GM12878 (cell line): ENCODE data around the gene RCOR1. TPM values are rescaled to one million over a fixed set of nuclear protein-coding genes. Genes with fewer than 3 reads are reported as not detected.
A peak's percentile ranks its signal among the peaks of the same experiment; 100 is the strongest.

Source experiments
- ATAC-seq: fragments of 200-7000 bp; cut with Tn5 transposase; 3 replicates; pipeline ENCODE4 v1.9.1; 2020; ENCODE audit warnings: mild to moderate bottlenecking, moderate library complexity
- BruUV-seq: library from RNA; stranded (reverse); fragments of 400-500 nt; replicated peaks from 2 replicates; lab custom pipeline; 2021; lab: Mats Ljungman, UMichigan
- CTCF ChIA-PET: fragments of 300-600 bp; sonication (Branson Sonifier 250); formaldehyde crosslinking; extraction: SDS; loops from one replicate; lab custom pipeline; 2021; ENCODE audit warnings: inconsistent platforms; lab: Yijun Ruan, JAX
- POLR2A ChIA-PET: fragments of 350-600 bp; formaldehyde crosslinking; extraction: SDS; loops from one replicate; lab custom pipeline; 2021; ENCODE audit warnings: inconsistent platforms; lab: Charles Lee
- RAD21 ChIA-PET: fragments of 300-600 bp; sonication (Branson Sonifier 250); formaldehyde crosslinking; loops from one replicate; lab custom pipeline; 2023; ENCODE audit warnings: antibody characterized with exemption; ENCODE audit not compliant: unreplicated experiment; lab: Charles Lee
- SMC1A ChIA-PET: fragments of 300-600 bp; sonication (Branson Sonifier 250); formaldehyde crosslinking; loops from one replicate; lab custom pipeline; 2023; ENCODE audit not compliant: unreplicated experiment, uncharacterized antibody; lab: Charles Lee
- DNase-seq: peaks from one replicate; pipeline ENCODE4 v3.0.0-alpha.2; 2011; ENCODE audit warnings: low read depth, low spot score
- FAIRE-seq: peaks from 3 replicates; lab custom pipeline; 2011; peaks lifted over from hg19 to GRCh38; lab: Jason Lieb, UNC
- H2AFZ ChIP-seq: 2 replicates; pipeline ENCODE4 v1.6.0; 2011; ENCODE audit warnings: low read depth, low read length, control low read depth; ENCODE audit not compliant: control insufficient read depth
- H3K27ac ChIP-seq: 2 replicates; pipeline ENCODE4 v1.5.1; 2011; ENCODE audit warnings: control low read depth; ENCODE audit not compliant: control insufficient read depth, insufficient read depth
- H3K27me3 ChIP-seq, 2 experiments: replicated peaks in 1 of 2; 2 replicates each; pipeline versions ENCODE4 v1.6.0 to v1.6.1; 2011; ENCODE audit warnings: low read length in 1 of 2; ENCODE audit not compliant: control insufficient read depth in 2 of 2, insufficient read depth in 2 of 2
- H3K36me3 ChIP-seq, 2 experiments: 2 replicates each; pipeline ENCODE4 v1.5.1; 2011; ENCODE audit warnings: low read length in 1 of 2; ENCODE audit not compliant: control insufficient read depth in 2 of 2, insufficient read depth in 2 of 2
- H3K4me1 ChIP-seq: 2 replicates; pipeline ENCODE4 v1.6.1; 2011; ENCODE audit warnings: mild to moderate bottlenecking, low read length, moderate library complexity, mixed read lengths; ENCODE audit not compliant: control insufficient read depth, insufficient read depth
- H3K4me2 ChIP-seq: 2 replicates; pipeline ENCODE4 v1.6.0; 2011; ENCODE audit warnings: control low read depth; ENCODE audit not compliant: control insufficient read depth, insufficient read depth
- H3K4me3 ChIP-seq: fragments of 200-600 bp; sonication (generic); 2 replicates; pipeline ENCODE4 v1.5.1; 2016
- H3K79me2 ChIP-seq: 2 replicates; pipeline ENCODE4 v1.6.0; 2011; ENCODE audit warnings: low read length; ENCODE audit not compliant: control insufficient read depth, insufficient read depth
- H3K9ac ChIP-seq: 2 replicates; pipeline ENCODE4 v1.8.0; 2011; ENCODE audit warnings: low read length, control low read depth, mixed read lengths; ENCODE audit not compliant: control insufficient read depth, insufficient read depth
- H3K9me3 ChIP-seq: replicated peaks from 3 replicates; pipeline ENCODE4 v1.5.1; 2011; ENCODE audit warnings: mild to moderate bottlenecking, low read length; ENCODE audit not compliant: control insufficient read depth, insufficient read depth
- H4K20me1 ChIP-seq: 2 replicates; pipeline ENCODE4 v1.6.0; 2011; ENCODE audit not compliant: control insufficient read depth, insufficient read depth
- BACH1 ChIP-seq: fragments of 450-650 bp; IDR thresholded peaks from 2 replicates; pipeline ENCODE4 v1.6.1; 2017; ENCODE audit warnings: mild to moderate bottlenecking, borderline replicate concordance
- CBX5 ChIP-seq: sonication (generic); IDR thresholded peaks from 2 replicates; pipeline ENCODE4 v1.6.1; 2016; ENCODE audit warnings: low read depth, moderate library complexity, mild to moderate bottlenecking, inconsistent platforms
- HDAC2 ChIP-seq: fragments of 200-600 bp; sonication (generic); IDR thresholded peaks from 2 replicates; pipeline ENCODE4 v1.6.1; 2017
- HDAC6 ChIP-seq: fragments of 200-600 bp; sonication (generic); IDR thresholded peaks from one replicate; pipeline ENCODE4 v1.8.0; 2017; ENCODE audit warnings: antibody characterized with exemption; ENCODE audit not compliant: unreplicated experiment
- JUND ChIP-seq: IDR thresholded peaks from 2 replicates; pipeline ENCODE4 v1.6.1; 2012; ENCODE audit warnings: low read depth, mild to moderate bottlenecking, low read length, improper control_type of control experiment, moderate library complexity
- MYB ChIP-seq: fragments of 150-350 bp; IDR thresholded peaks from 2 replicates; pipeline ENCODE4 v1.6.1; 2014; ENCODE audit warnings: mild to moderate bottlenecking, low read depth, low read length, borderline replicate concordance
- NR2C1 ChIP-seq: fragments of 450-650 bp; IDR thresholded peaks from 2 replicates; pipeline ENCODE4 v1.6.1; 2017; ENCODE audit warnings: antibody characterized with exemption, mild to moderate bottlenecking, moderate library complexity
- PAX5 ChIP-seq: IDR thresholded peaks from 2 replicates; pipeline ENCODE4 v1.6.1; 2011; ENCODE audit warnings: low read depth, low read length, borderline replicate concordance
- PML ChIP-seq: IDR thresholded peaks from 2 replicates; pipeline ENCODE4 v1.6.1; 2012; ENCODE audit warnings: low read length, inconsistent platforms
- POLR2AphosphoS5 ChIP-seq: IDR thresholded peaks from 2 replicates; pipeline ENCODE4 v1.6.1; 2011; ENCODE audit warnings: mild to moderate bottlenecking, low read length, inconsistent platforms
- WGBS: methylation state at CpG from one replicate; pipeline ENCODE4 v1.1.6; 2016; ENCODE audit warnings: low lambda C conversion rate; ENCODE audit not compliant: insufficient replicate concordance, insufficient coverage; ENCODE audit errors: missing lambda C conversion rate; 5-methylcytosine and 5-hydroxymethylcytosine counted together
- in situ Hi-C: fragments of 300-500 bp; cut with MboI; formaldehyde crosslinking; loops from 9 replicates; pipeline ENCODE4 v1.14.3; 2018; ENCODE audit warnings: mixed read lengths
- intact Hi-C: fragments of 100-400 bp; cut with micrococcal nuclease; formaldehyde crosslinking; loops from one replicate; pipeline ENCODE4 v1.14.2; 2022; ENCODE audit not compliant: unreplicated experiment
- polyA plus RNA-seq, 11 experiments: library from polyadenylated mRNA; depleted of rRNA in 4 of 11; unstranded in 6 of 11; stranded (reverse) in 5 of 11; fragments of >200 nt; fragmentation: Nextera tagmentation in 4 of 11; fragmentation: Illumina TruSeq in 1 of 11; extraction: Ambion mirVana in 4 of 11; extraction: Trizol in 1 of 11; gene quantifications; 1 replicate in 1 of 11; 2 replicates in 10 of 11; pipeline versions ENCODE4 v1.2.1 to v1.2.3, GENCODE V29; 2011 to 2016; ENCODE audit warnings: inconsistent platforms in 2 of 11, missing spikeins in 2 of 11, low read depth in 1 of 11
- total RNA-seq, 4 experiments: library from RNA; depleted of rRNA in 3 of 4; stranded (reverse); fragments of >200 nt in 3 of 4; fragmentation: Illumina TruSeq in 1 of 4; extraction: Trizol in 1 of 4; gene quantifications; 2 replicates each; pipeline versions ENCODE4 v1.2.1 to v1.2.3, GENCODE V29; 2013 to 2021
- TF ChIP-seq, protein P1 (sequence below): IDR thresholded peaks from 2 replicates; pipeline ENCODE4 v1.6.1; 2011; ENCODE audit warnings: mild to moderate bottlenecking, low read depth, low read length, moderate library complexity; ENCODE audit not compliant: insufficient replicate concordance
- TF ChIP-seq, protein P2 (sequence below): fragments of 450-650 bp; IDR thresholded peaks from 2 replicates; pipeline ENCODE4 v1.6.1; 2014; ENCODE audit warnings: mild to moderate bottlenecking
- TF ChIP-seq, protein P3 (sequence below): fragments of 150-350 bp; IDR thresholded peaks from 2 replicates; pipeline ENCODE4 v1.6.1; 2014; ENCODE audit warnings: mild to moderate bottlenecking, low read depth, low read length

Gene RCOR1
- total and polyA plus RNA-seq, 10 of the 15 experiments (the other 5 are each of a cell fraction or from before 2014, with no cell fraction given) = 1.6 to 12.2 (median 4.4) TPM

DNA sequence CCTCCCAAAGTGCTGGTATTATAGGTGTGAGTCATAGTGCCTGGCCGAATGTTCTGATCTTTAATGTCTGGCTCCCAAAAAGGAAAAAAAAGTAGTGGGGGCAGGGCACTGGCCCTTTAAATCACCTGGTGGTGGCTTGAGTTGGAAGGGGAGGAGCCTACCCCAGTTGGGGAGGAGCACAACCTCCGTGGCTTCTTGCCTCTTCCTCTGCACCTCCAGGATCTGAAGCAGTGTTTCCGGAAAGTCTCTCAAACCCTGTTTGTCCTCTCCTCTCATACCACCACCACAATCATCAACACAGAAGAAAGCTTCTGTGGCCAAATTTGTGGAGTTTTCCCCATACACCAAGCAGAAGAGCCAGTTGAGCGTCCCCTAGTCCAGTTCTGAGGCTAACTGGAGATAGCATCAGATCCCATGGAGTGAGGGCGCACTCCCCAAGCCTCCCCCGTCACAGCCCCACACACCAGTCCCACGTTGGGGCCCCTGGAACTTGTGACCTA is 24.3 kb upstream of the RCOR1 start:
- ChIA-PET CTCF (interaction anchor here (1.2 kb wide), 1 partner anchor 43 kb away, joined by 3 read pairs; no protein-coding TSS in a partner anchor), RAD21 (no interaction called here), POLR2A (no interaction called here), SMC1A (no interaction called here)
- in situ Hi-C loops (no loop called here), intact Hi-C loops (no loop called here)
- TF ChIP-seq PML (no peak), PAX5 (no peak), JUND (no peak), POLR2AphosphoS5 (no peak), HDAC6 (no peak), NR2C1 (no peak), BACH1 (no peak), CBX5 (no peak), MYB (no peak), HDAC2 (no peak)
- TF ChIP-seq, protein P1, sequence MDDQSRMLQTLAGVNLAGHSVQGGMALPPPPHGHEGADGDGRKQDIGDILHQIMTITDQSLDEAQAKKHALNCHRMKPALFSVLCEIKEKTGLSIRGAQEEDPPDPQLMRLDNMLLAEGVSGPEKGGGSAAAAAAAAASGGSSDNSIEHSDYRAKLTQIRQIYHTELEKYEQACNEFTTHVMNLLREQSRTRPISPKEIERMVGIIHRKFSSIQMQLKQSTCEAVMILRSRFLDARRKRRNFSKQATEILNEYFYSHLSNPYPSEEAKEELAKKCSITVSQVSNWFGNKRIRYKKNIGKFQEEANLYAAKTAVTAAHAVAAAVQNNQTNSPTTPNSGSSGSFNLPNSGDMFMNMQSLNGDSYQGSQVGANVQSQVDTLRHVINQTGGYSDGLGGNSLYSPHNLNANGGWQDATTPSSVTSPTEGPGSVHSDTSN = no peak
- TF ChIP-seq, protein P2, sequence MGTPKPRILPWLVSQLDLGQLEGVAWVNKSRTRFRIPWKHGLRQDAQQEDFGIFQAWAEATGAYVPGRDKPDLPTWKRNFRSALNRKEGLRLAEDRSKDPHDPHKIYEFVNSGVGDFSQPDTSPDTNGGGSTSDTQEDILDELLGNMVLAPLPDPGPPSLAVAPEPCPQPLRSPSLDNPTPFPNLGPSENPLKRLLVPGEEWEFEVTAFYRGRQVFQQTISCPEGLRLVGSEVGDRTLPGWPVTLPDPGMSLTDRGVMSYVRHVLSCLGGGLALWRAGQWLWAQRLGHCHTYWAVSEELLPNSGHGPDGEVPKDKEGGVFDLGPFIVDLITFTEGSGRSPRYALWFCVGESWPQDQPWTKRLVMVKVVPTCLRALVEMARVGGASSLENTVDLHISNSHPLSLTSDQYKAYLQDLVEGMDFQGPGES = no peak
- TF ChIP-seq, protein P3, sequence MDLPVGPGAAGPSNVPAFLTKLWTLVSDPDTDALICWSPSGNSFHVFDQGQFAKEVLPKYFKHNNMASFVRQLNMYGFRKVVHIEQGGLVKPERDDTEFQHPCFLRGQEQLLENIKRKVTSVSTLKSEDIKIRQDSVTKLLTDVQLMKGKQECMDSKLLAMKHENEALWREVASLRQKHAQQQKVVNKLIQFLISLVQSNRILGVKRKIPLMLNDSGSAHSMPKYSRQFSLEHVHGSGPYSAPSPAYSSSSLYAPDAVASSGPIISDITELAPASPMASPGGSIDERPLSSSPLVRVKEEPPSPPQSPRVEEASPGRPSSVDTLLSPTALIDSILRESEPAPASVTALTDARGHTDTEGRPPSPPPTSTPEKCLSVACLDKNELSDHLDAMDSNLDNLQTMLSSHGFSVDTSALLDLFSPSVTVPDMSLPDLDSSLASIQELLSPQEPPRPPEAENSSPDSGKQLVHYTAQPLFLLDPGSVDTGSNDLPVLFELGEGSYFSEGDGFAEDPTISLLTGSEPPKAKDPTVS = no peak
- no peak overlapping the region for H3K4me2 ChIP-seq
- no peak overlapping the region for H3K27ac ChIP-seq
- FAIRE-seq (no peak), ATAC-seq (peak; percentile 55), DNase-seq (no peak)
- peak overlapping the region; percentile 80 for H2AFZ ChIP-seq
- H3K36me3 ChIP-seq = no peaks in the 10 kb centered on the region
- BruUV-seq = no TSS peak
- 48% methylated on average over 7 of the region's 7 CpGs for WGBS
- H3K4me1 ChIP-seq = peaks cover 10% of the 10 kb centered on the region
- no peaks in the 10 kb centered on the region for H3K27me3 ChIP-seq
- no peaks in the 10 kb centered on the region for H3K79me2 ChIP-seq
- H3K4me3 ChIP-seq = no peak overlapping the region
- H3K9ac ChIP-seq = no peak overlapping the region
- H4K20me1 ChIP-seq = no peaks in the 10 kb centered on the region
- no peaks in the 10 kb centered on the region for H3K9me3 ChIP-seq
